HFF-Myc (cell line): ENCODE results near the gene PHETA2.

Source experiments
- DNase-seq: peaks from one replicate; pipeline ENCODE4 v3.0.0-alpha.2; 2011; ENCODE audit warnings: low read depth; ENCODE audit errors: extremely low read depth
- H3K4me3 ChIP-seq: replicated peaks from 2 replicates; pipeline ENCODE4 v1.5.1; 2011; ENCODE audit warnings: low read depth, mild to moderate bottlenecking, control low read depth, low read length
- CTCF ChIP-seq: IDR thresholded peaks from 2 replicates; pipeline ENCODE4 v1.5.1; 2012; ENCODE audit warnings: mild to moderate bottlenecking, low read depth, low read length, control low read depth; ENCODE audit errors: missing control alignments

Gene PHETA2

GRCh38 chr22:42076764-42077485, 2.9 kb downstream of the PHETA2 start:
- H3K4me3 ChIP-seq, result no peak overlapping the region
- DNase-seq, result no peak
- TF ChIP-seq CTCF, result no peak

GRCh38 chr22:42077486-42078125, 3.6 kb downstream of the PHETA2 start:
- no peak overlapping the region for H3K4me3 ChIP-seq
- no peak for TF ChIP-seq CTCF
- no peak for DNase-seq

GRCh38 chr22:42078469-42079318, 4.6 kb downstream of the PHETA2 start:
- peak overlapping the region; percentile 76 for H3K4me3 ChIP-seq
- DNase-seq, result no peak

DNA sequence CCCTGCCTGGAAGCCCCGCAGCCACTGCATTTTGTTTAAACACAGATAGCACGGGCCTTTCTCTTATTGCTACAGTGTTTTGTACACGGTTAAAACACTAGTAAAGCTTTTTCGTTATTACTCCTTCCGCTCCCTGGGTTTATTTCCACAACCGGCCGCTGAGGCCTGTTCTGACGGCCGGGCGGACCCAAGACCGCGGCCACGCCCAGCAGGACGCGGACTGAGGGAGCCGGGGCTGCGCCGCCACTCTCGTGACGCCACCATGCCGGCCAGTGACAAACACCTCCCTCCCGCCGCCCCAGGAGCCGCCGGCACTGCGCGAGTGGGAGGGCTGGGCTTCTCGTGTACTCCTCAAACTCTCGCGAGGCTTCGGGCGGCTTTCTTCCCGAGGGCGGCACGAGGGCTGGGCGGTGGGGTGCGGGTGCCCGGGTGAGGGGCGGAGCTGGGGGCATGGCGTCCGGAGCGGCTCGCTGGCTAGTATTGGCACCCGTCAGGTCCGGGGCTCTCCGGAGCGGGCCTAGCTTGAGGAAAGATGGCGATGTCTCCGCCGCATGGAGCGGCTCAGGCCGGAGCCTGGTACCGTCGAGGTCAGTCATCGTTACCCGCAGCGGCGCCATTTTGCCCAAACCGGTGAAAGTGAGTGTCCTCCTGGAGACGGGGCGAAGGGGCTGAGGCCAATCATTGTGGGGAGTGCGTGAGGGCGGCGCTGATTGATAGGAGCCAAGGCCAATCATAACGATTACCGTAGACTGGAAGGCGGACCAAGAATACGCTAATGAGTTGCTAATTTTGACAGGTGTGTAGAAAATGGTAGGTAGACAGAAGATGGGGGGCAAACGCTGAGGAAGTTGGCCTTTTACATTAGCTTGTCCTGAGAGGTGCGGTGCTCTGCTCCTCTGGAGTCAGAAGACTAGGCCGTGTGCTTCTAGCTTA, 5.5 kb downstream of the PHETA2 start, which contains the start of gene SMDT1:
Gene SMDT1 (plus strand): TSS at position 382 of the 933 bp plus-strand sequence. CDS start 69 bp downstream, at position 451.
- peak within 1 kb of the TSS; percentile 76 for H3K4me3 ChIP-seq
- TF ChIP-seq CTCF, result no peak
- peak; percentile 95 for DNase-seq

More at GRCh38 chr22:42078469-42079318, 4.6 kb downstream of the PHETA2 start:
- no peak for TF ChIP-seq CTCF

DNA sequence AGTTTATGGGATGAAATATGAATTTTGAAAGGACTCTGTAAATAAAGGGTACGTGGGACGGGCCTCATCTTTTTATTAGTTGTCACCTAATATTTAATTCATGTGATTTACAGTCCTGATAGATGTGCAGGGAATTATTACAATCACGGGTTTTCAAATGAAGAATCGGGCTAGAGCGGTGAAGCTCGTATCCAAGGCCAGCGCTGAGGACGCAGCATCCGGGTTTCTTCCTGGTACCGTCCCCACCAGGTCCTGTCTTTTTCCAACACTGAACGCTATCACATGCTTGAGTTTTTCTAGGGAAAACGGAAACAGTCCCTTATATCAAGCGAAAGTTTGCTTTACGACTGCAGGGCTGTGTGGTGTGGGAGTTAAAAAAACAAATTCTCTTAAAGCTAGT, 6.2 kb downstream of the PHETA2 start:
- no peak for TF ChIP-seq CTCF
- DNase-seq, result no peak
- peak overlapping the region; percentile 76 for H3K4me3 ChIP-seq

DNA sequence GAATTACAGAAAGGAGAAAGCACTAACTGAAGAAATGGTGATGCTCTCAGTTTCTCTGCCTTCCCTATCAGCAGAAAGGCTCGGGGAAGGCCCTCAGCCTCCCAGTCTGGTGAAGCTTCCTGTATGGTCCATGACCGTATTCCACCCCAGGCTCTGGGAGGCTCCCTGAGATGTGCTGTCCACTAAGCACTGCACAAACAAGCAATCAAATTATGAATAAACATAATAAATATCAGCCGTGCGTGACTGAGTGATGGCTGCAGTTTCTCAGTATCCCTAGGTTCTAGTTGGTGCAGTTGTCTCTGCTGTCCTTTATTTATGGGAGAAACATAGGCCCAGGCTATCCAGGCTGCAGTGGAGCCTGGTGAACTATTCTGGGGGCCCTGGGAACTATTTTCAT, 9.1 kb downstream of the PHETA2 start:
- H3K4me3 ChIP-seq, result no peak overlapping the region
- no peak for DNase-seq
- no peak for TF ChIP-seq CTCF
